ENCODE measurements around the gene LORICRIN. TPM values are rescaled to one million over a fixed set of nuclear protein-coding genes. Genes with fewer than 3 reads are reported as not detected.
A peak's percentile ranks its signal among the peaks of the same experiment; 100 is the strongest.

Gene LORICRIN
- total and polyA plus RNA-seq, 2 donors (not counting 1 experiment from before 2014, with no cell fraction given): 0.39 TPM; not detected in 1

GRCh38 chr1:153291514-153291913 lies 32.0 kb downstream of the LORICRIN start:
- CTCF ChIA-PET: no interaction called here
- no peak overlapping the region for H2AFZ ChIP-seq (ENCODE audit: insufficient read depth, low read depth, low read length, poor library complexity, severe bottlenecking)
- WGBS (ENCODE audit: insufficient coverage): 78% methylated on average over 1 of the region's 5 CpGs
- H3K4me1 ChIP-seq (ENCODE audit: control insufficient read depth in 2 of 2, insufficient read depth in 2 of 2, low read length in 2 of 2): peaks cover 37 to 38% of the 10 kb centered on the region in 2 donors
- H3K4me3 ChIP-seq (ENCODE audit: control extremely low read depth in 1 of 5, extremely low read depth in 1 of 5, insufficient read depth in 1 of 5, low read depth in 2 of 5, low read length in 4 of 5): no peak overlapping the region
- no peaks in the 10 kb centered on the region for H4K20me1 ChIP-seq (ENCODE audit: control insufficient read depth, insufficient read depth, low read length, poor library complexity, severe bottlenecking)
- peaks cover 8% of the 10 kb centered on the region for H3K27me3 Mint-ChIP-seq
- intact Hi-C loops (cut with micrococcal nuclease): no loop called here
- H3K4me3 Mint-ChIP-seq: no peak overlapping the region
- DNase-seq: no peak
- no peak for ATAC-seq (ENCODE audit: low read depth)
- H3K9me3 Mint-ChIP-seq (ENCODE audit: insufficient read depth): no peaks in the 10 kb centered on the region
- no peak overlapping the region for H3K27ac Mint-ChIP-seq
- POLR2A ChIA-PET: no interaction called here
- no peak overlapping the region for H3K4me2 ChIP-seq (replicated peaks; ENCODE audit: low read depth, low read length, poor library complexity, severe bottlenecking)
- no peaks in the 10 kb centered on the region for H3K36me3 ChIP-seq (replicated peaks in 1 of 2; ENCODE audit: control extremely low read depth in 1 of 2, control insufficient read depth in 1 of 2, extremely low read depth in 1 of 2, insufficient read depth in 2 of 2, low read length in 1 of 2)
- H3K4me1 Mint-ChIP-seq: peaks cover 50% of the 10 kb centered on the region
- H3K79me2 ChIP-seq (ENCODE audit: control insufficient read depth, insufficient read depth, low read length): no peaks in the 10 kb centered on the region
- peaks cover 0 to 9% (median 0%) of the 10 kb centered on the region in 3 donors for H3K9me3 ChIP-seq (ENCODE audit: control extremely low read depth in 1 of 3, control insufficient read depth in 2 of 3, insufficient read depth in 1 of 3, low read length in 2 of 3)
- TF ChIP-seq EZH2 (IDR thresholded peaks at IDR 0.05; ENCODE audit: borderline replicate concordance, insufficient read depth, low read depth, low read length, poor library complexity, severe bottlenecking) (no peak), CTCF (IDR thresholded peaks at IDR 0.05) (no peak)
- H3K9ac ChIP-seq (ENCODE audit: low read length): no peak overlapping the region
- peaks cover 0 to 3% (median 0%) of the 10 kb centered on the region in 4 experiments for H3K27me3 ChIP-seq (replicated peaks in 1 of 4; ENCODE audit: control extremely low read depth in 1 of 4, control insufficient read depth in 3 of 4, insufficient read depth in 4 of 4, low read length in 3 of 4)
- H3K27ac ChIP-seq (ENCODE audit: low read length in 2 of 2): no peak overlapping the region

GRCh38 chr1:153292185-153292584 lies 32.7 kb downstream of the LORICRIN start:
- CTCF ChIA-PET: no interaction called here

More at GRCh38 chr1:153292185-153292584, 32.7 kb downstream of the LORICRIN start:
- Histone ChIP-seq H3K36me3 (replicated peaks in 1 of 2; ENCODE audit: control extremely low read depth in 1 of 2, control insufficient read depth in 1 of 2, extremely low read depth in 1 of 2, insufficient read depth in 2 of 2, low read length in 1 of 2) (no peaks in the 10 kb centered on the region), H3K27me3 (replicated peaks in 1 of 4; ENCODE audit: control extremely low read depth in 1 of 4, control insufficient read depth in 3 of 4, insufficient read depth in 4 of 4, low read length in 3 of 4) (peaks cover 0 to 3% (median 0%) of the 10 kb centered on the region in 4 experiments), H3K4me3 (ENCODE audit: control extremely low read depth in 1 of 5, extremely low read depth in 1 of 5, insufficient read depth in 1 of 5, low read depth in 2 of 5, low read length in 4 of 5) (no peak overlapping the region), H3K79me2 (ENCODE audit: control insufficient read depth, insufficient read depth, low read length) (no peaks in the 10 kb centered on the region), H3K9me3 (ENCODE audit: control extremely low read depth in 1 of 3, control insufficient read depth in 2 of 3, insufficient read depth in 1 of 3, low read length in 2 of 3) (peaks cover 0 to 9% (median 0%) of the 10 kb centered on the region in 3 donors), H2AFZ (ENCODE audit: insufficient read depth, low read depth, low read length, poor library complexity, severe bottlenecking) (peak overlapping the region; percentile 49), H4K20me1 (ENCODE audit: control insufficient read depth, insufficient read depth, low read length, poor library complexity, severe bottlenecking) (no peaks in the 10 kb centered on the region), H3K4me1 (ENCODE audit: control insufficient read depth in 2 of 2, insufficient read depth in 2 of 2, low read length in 2 of 2) (peaks cover 37 to 45% of the 10 kb centered on the region in 2 donors), H3K27ac (ENCODE audit: low read length in 2 of 2) (no peak overlapping the region), H3K4me2 (replicated peaks; ENCODE audit: low read depth, low read length, poor library complexity, severe bottlenecking) (peak overlapping the region; percentile 13), H3K9ac (ENCODE audit: low read length) (no peak overlapping the region)
- intact Hi-C loops (cut with micrococcal nuclease): no loop called here
- H3K4me1 Mint-ChIP-seq: peaks cover 56% of the 10 kb centered on the region
- 86% methylated on average over 4 of the region's 8 CpGs for WGBS (ENCODE audit: insufficient coverage)
- TF ChIP-seq EZH2 (IDR thresholded peaks at IDR 0.05; ENCODE audit: borderline replicate concordance, insufficient read depth, low read depth, low read length, poor library complexity, severe bottlenecking) (no peak), CTCF (IDR thresholded peaks at IDR 0.05) (no peak)
- POLR2A ChIA-PET: no interaction called here
- ATAC-seq (ENCODE audit: low read depth) (no peak), DNase-seq (no peak)
- H3K9me3 Mint-ChIP-seq (ENCODE audit: insufficient read depth): no peaks in the 10 kb centered on the region
- H3K27me3 Mint-ChIP-seq: peaks cover 8% of the 10 kb centered on the region
- no peak overlapping the region for H3K27ac Mint-ChIP-seq
- H3K4me3 Mint-ChIP-seq: peak overlapping the region; percentile 1

Measured in B cell (primary cell).